T-cell (primary cell): ENCODE measurements around the gene ATF6B. TPM values are rescaled to one million over a fixed set of nuclear protein-coding genes. Genes with fewer than 3 reads are reported as not detected.

Experiments used
- ATAC-seq, 4 experiments: fragments of 200-7000 bp in 3 of 4; fragments of 150-1000 bp in 1 of 4; cut with Tn5 transposase; replicated peaks in 1 of 4; 1 replicate in 3 of 4; 2 replicates in 1 of 4; pipeline ENCODE4 v1.10.0; 2021; ENCODE audit warnings: moderate library complexity in 3 of 4, mild to moderate bottlenecking in 2 of 4, moderate number of reproducible peaks in 1 of 4
- CTCF ChIA-PET, 2 donors: fragments of 300-600 bp; sonication (Branson Sonifier 250); formaldehyde crosslinking; loops; one replicate each; lab custom pipeline; 2022; ENCODE audit warnings: antibody characterized with exemption in 2 of 2; lab: Charles Lee
- POLR2A ChIA-PET, 2 donors: fragments of 300-600 bp; sonication (Branson Sonifier 250); formaldehyde crosslinking; loops; one replicate each; lab custom pipeline; 2022; ENCODE audit warnings: antibody characterized with exemption in 2 of 2; lab: Charles Lee
- DNase-seq, 35 experiments: peaks; one replicate each; pipeline versions ENCODE4 v3.0.0 to v3.0.0-alpha.2; 2013 to 2023
- H3K27ac ChIP-seq: one replicate; pipeline ENCODE4 v1.5.1; 2013; ENCODE audit warnings: low read length
- H3K27me3 ChIP-seq, 2 experiments: replicated peaks in 1 of 2; 1 replicate in 1 of 2; 2 replicates in 1 of 2; pipeline versions ENCODE4 v1.6.1 to v1.7.0; 2013; ENCODE audit warnings: low read length in 1 of 2, mixed read lengths in 1 of 2; ENCODE audit not compliant: control insufficient read depth in 2 of 2, insufficient read depth in 2 of 2; ENCODE audit errors: extremely low read depth in 1 of 2
- H3K36me3 ChIP-seq, 2 donors: 1 replicate in 1 of 2; 2 replicates in 1 of 2; pipeline versions ENCODE4 v1.6.1 to v1.7.0; 2013; ENCODE audit warnings: low read length in 1 of 2; ENCODE audit not compliant: control insufficient read depth in 2 of 2, insufficient read depth in 1 of 2; ENCODE audit errors: extremely low read depth in 1 of 2
- H3K4me1 ChIP-seq, 2 experiments: 1 replicate in 1 of 2; 2 replicates in 1 of 2; pipeline versions ENCODE4 v1.6.1 to v1.7.0; 2013; ENCODE audit warnings: low read length in 2 of 2, mixed read lengths in 1 of 2; ENCODE audit not compliant: insufficient read depth in 2 of 2, control insufficient read depth in 1 of 2; ENCODE audit errors: extremely low read depth in 1 of 2
- H3K4me3 ChIP-seq, 2 donors: 1 replicate in 1 of 2; 2 replicates in 1 of 2; pipeline versions ENCODE4 v1.5.1 to v1.7.0; 2013; ENCODE audit warnings: mild to moderate bottlenecking in 2 of 2, low read length in 1 of 2, moderate library complexity in 1 of 2; ENCODE audit not compliant: control insufficient read depth in 1 of 2; ENCODE audit errors: extremely low read depth in 1 of 2
- H3K9me3 ChIP-seq: 2 replicates; pipeline ENCODE4 v1.7.0; 2013
- H3K27ac Mint-ChIP-seq, 2 donors: one replicate each; pipeline ENCODE4 v1.8.0; 2020 to 2021; ENCODE audit warnings: mild to moderate bottlenecking in 2 of 2, mixed read lengths in 2 of 2
- H3K27me3 Mint-ChIP-seq, 2 donors: one replicate each; pipeline ENCODE4 v1.8.0; 2021 to 2022; ENCODE audit warnings: mixed read lengths in 2 of 2
- H3K36me3 Mint-ChIP-seq: one replicate; pipeline ENCODE4 v1.8.0; 2021; ENCODE audit warnings: mixed read lengths
- H3K4me1 Mint-ChIP-seq, 3 donors: one replicate each; pipeline ENCODE4 v1.8.0; 2020 to 2022; ENCODE audit warnings: mixed read lengths in 3 of 3, mild to moderate bottlenecking in 1 of 3
- H3K4me3 Mint-ChIP-seq, 3 donors: one replicate each; pipeline ENCODE4 v1.8.0; 2020 to 2022; ENCODE audit warnings: mild to moderate bottlenecking in 3 of 3, mixed read lengths in 3 of 3, moderate library complexity in 3 of 3
- H3K9me3 Mint-ChIP-seq, 3 donors: one replicate each; pipeline ENCODE4 v1.8.0; 2020 to 2022; ENCODE audit warnings: mixed read lengths in 3 of 3
- WGBS: methylation state at CpG from one replicate; pipeline ENCODE4 v1.1.5; 2013; ENCODE audit warnings: missing lambda C conversion rate; ENCODE audit not compliant: insufficient coverage; 5-methylcytosine and 5-hydroxymethylcytosine counted together
- total RNA-seq, 35 experiments: library from RNA in 6 of 35; stranded (reverse) in 6 of 35; fragments of 120-200 nt in 1 of 35; gene quantifications; one replicate each; pipeline versions ENCODE4 v1.2.1 to v1.2.4 and lab custom pipeline; 2013 to 2026

The ATF6B gene
- total RNA-seq, 5 donors from 2014 or later (not counting 1 experiment from before 2014, with no cell fraction given): 106 to 151 (median 145) TPM

DNA sequence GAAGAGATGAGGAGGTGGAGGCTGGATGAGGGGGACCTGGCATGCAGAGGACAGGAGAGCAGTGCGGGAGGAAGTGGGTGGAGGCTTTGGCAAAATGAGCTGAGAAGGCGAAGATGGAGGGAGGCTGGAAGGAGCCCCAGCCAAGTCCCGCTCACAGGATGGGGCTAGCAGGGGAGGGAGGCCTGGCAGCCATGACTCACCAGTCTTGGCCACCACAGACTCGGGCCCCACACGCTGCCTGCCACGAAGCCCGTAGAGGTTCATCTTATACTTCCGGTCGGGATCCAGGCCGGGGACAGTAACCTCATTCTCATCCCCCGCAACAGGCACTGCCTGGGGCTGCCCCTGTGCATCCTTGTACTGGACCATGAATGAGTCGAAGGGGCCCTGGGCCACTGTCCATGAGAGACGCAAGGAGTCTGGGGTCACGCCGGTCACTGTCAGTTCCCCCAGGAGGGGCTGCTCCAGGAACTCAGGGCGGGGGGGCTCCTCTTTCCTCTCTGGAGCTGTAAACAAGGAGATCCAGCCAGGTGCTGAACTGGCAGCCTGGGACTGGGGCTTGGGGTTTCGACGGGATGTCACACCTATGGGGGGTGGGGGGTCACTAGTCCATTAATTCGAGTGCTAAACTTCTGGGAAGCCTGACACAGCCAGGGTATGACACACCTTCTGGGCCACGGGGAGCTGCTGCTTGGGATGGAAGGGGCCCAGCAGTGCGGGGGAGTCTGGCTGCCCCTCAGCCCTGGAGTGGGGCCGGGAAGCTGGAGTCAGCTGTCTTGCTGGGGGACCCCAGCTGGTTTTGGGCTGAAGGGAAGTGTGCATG is 46.7 kb downstream of the ATF6B start:
- Histone ChIP-seq H3K4me3 (no peak overlapping the region), H3K4me1 (no peaks in the 10 kb centered on the region), H3K36me3 (no peaks in the 10 kb centered on the region), H3K9me3 (no peaks in the 10 kb centered on the region), H3K27ac (no peak overlapping the region), H3K27me3 (peaks cover 0 to 45% of the 10 kb centered on the region in 2 experiments)
- ATAC-seq (no peak), DNase-seq (no peak)
- POLR2A ChIA-PET: no interaction called here
- Mint-ChIP-seq H3K4me1 (peaks cover 0 to 9% (median 2%) of the 10 kb centered on the region in 3 donors), H3K4me3 (no peak overlapping the region), H3K36me3 (no peaks in the 10 kb centered on the region), H3K27ac (no peak overlapping the region), H3K9me3 (no peaks in the 10 kb centered on the region), H3K27me3 (peaks cover 19 to 26% of the 10 kb centered on the region in 2 donors)
- CTCF ChIA-PET: no interaction called here
- WGBS: 75% methylated on average over 19 of the region's 22 CpGs

DNA sequence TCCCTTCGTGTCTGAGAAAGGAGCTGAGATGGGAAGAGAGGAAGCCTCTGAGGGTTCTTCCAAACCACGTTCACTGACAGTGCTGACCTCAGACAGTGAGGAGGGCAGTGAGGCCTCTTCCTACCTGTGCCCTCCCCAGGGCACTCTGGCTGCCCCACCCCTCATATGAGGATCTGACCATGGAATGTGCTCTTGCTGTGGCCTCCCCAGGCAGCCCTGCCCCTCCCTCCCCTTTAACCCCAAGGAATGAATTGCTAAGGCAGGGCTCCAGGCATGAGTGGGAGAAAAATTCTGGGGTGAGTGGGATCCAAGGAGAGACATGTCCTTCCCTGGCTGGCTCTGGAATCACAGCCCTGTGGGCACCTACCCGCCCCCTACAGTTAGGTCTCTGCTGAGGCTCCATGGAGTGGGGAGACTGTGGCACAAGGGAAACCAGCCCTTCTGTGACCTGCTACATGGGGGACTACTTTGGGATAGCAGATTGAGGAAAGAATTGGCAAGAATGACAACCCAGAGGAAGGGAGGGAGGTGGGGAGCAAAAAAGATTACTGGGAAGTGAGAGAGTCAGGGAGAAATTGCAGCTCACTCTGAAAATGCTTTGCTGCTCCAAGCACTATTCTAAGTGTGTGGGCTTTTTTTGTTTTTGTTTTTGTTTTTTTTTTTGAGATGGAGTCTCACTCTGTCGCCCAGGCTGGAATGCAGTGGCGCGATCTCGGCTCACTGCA is 48.3 kb downstream of the ATF6B start:
- H3K4me3 Mint-ChIP-seq: no peak overlapping the region
- DNase-seq (no peak), ATAC-seq (no peak)
- ChIA-PET CTCF (interaction anchor here in 1 of 2 donors (0.6 kb wide), 1 partner anchor 725 kb away, joined by 3 read pairs; no protein-coding TSS in a partner anchor), POLR2A (no interaction called here)
- Histone ChIP-seq H3K27me3 (peaks cover 0 to 41% of the 10 kb centered on the region in 2 experiments), H3K9me3 (no peaks in the 10 kb centered on the region), H3K4me3 (no peak overlapping the region), H3K4me1 (no peaks in the 10 kb centered on the region), H3K36me3 (no peaks in the 10 kb centered on the region), H3K27ac (no peak overlapping the region)
- 0% methylated on average over 1 of the region's 7 CpGs for WGBS
- no peaks in the 10 kb centered on the region for H3K9me3 Mint-ChIP-seq
- peaks cover 10 to 11% of the 10 kb centered on the region in 2 donors for H3K27me3 Mint-ChIP-seq
- no peaks in the 10 kb centered on the region for H3K36me3 Mint-ChIP-seq
- peaks cover 0 to 9% (median 0%) of the 10 kb centered on the region in 3 donors for H3K4me1 Mint-ChIP-seq
- no peak overlapping the region for H3K27ac Mint-ChIP-seq

DNA sequence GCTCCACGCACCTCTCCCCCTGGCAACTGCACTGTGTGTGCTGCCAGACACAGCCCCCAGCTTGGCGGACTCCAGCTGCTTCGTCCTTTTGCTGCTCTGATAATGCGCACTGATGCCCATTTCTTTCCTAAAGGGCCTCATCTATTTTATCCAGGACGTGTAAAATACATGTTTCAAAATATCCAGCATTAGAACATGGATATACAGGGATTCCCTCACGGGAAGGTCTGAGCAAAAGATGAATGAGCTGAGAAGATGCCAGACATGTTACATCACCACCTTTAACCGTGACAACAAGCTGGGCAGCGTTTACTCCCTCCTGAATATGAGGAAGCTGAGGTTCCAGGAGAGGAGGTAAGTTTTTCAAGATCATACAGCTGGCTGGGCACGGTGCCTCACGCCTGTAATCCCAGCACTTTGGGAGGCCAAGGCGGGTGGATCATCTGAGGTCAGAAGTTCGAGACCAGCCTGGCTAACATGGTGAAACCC is 51.7 kb downstream of the ATF6B start:
- ChIA-PET CTCF (no interaction called here), POLR2A (no interaction called here)
- Mint-ChIP-seq H3K36me3 (no peaks in the 10 kb centered on the region), H3K9me3 (no peaks in the 10 kb centered on the region), H3K4me1 (peaks cover 0 to 4% (median 0%) of the 10 kb centered on the region in 3 donors), H3K27me3 (peaks cover 0 to 4% of the 10 kb centered on the region in 2 donors), H3K4me3 (no peak overlapping the region), H3K27ac (no peak overlapping the region)
- ATAC-seq: no peak
- 80% methylated on average over 5 of the region's 12 CpGs for WGBS
- Histone ChIP-seq H3K27me3 (peaks cover 0 to 26% of the 10 kb centered on the region in 2 experiments), H3K4me3 (no peak overlapping the region), H3K27ac (no peak overlapping the region), H3K9me3 (no peaks in the 10 kb centered on the region), H3K36me3 (no peaks in the 10 kb centered on the region), H3K4me1 (no peaks in the 10 kb centered on the region)
- DNase-seq: no peak

- no peak for ATAC-seq
- Mint-ChIP-seq H3K4me1 (peaks cover 0 to 3% (median 0%) of the 10 kb centered on the region in 3 donors), H3K27me3 (peaks cover 0 to 4% of the 10 kb centered on the region in 2 donors), H3K4me3 (no peak overlapping the region), H3K36me3 (no peaks in the 10 kb centered on the region), H3K27ac (no peak overlapping the region), H3K9me3 (no peaks in the 10 kb centered on the region)
- Histone ChIP-seq H3K4me1 (no peaks in the 10 kb centered on the region), H3K27me3 (peaks cover 0 to 20% of the 10 kb centered on the region in 2 experiments), H3K9me3 (no peaks in the 10 kb centered on the region), H3K36me3 (no peaks in the 10 kb centered on the region), H3K27ac (no peak overlapping the region), H3K4me3 (no peak overlapping the region)
- WGBS: 83% methylated on average over 1 of the region's 3 CpGs
- POLR2A ChIA-PET: no interaction called here
- no peak for DNase-seq
- CTCF ChIA-PET: no interaction called here
Measured at GRCh38 chr6:32075781-32076180, 52.3 kb downstream of the ATF6B start.

- no peaks in the 10 kb centered on the region for H3K4me1 Mint-ChIP-seq
- H3K9me3 Mint-ChIP-seq: no peaks in the 10 kb centered on the region
- peaks cover 4% of the 10 kb centered on the region in 2 donors for H3K27me3 Mint-ChIP-seq
- ATAC-seq: no peak
- Histone ChIP-seq H3K9me3 (no peaks in the 10 kb centered on the region), H3K27me3 (peaks cover 0 to 20% of the 10 kb centered on the region in 2 experiments), H3K4me1 (no peaks in the 10 kb centered on the region), H3K4me3 (no peak overlapping the region), H3K27ac (no peak overlapping the region), H3K36me3 (no peaks in the 10 kb centered on the region)
- CTCF ChIA-PET: no interaction called here
- H3K4me3 Mint-ChIP-seq: no peak overlapping the region
- no peak overlapping the region for H3K27ac Mint-ChIP-seq
- DNase-seq: no peak
- H3K36me3 Mint-ChIP-seq: no peaks in the 10 kb centered on the region
- POLR2A ChIA-PET: no interaction called here
- WGBS: 84% methylated on average over 8 of the region's 8 CpGs
Measured at GRCh38 chr6:32074996-32075532, 53.0 kb downstream of the ATF6B start.

DNA sequence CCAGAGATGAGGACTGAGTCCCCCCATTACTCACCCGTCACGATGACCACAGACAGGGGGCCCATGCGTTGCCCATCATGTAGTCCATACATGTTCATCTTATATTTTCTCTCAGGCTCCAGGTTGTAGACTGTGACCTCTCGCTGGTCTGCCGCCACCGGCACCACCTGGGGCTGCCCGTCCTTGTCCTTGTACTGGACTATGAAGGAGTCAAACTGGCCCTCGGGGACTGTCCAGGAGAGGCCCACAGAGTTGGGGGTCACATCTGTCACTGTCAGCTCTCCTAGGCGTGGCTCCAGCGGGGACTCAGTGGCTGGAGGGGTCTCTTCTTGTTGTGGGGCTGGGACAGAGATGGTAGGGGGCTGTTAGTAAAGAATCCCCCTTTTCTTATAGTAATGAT is 54.4 kb downstream of the ATF6B start:
- Mint-ChIP-seq H3K36me3 (no peaks in the 10 kb centered on the region), H3K27ac (no peak overlapping the region), H3K4me3 (no peak overlapping the region), H3K27me3 (peaks cover 4 to 6% of the 10 kb centered on the region in 2 donors), H3K4me1 (no peaks in the 10 kb centered on the region), H3K9me3 (no peaks in the 10 kb centered on the region)
- Histone ChIP-seq H3K9me3 (no peaks in the 10 kb centered on the region), H3K4me3 (no peak overlapping the region), H3K27ac (no peak overlapping the region), H3K36me3 (no peaks in the 10 kb centered on the region), H3K4me1 (no peaks in the 10 kb centered on the region), H3K27me3 (peaks cover 0 to 26% of the 10 kb centered on the region in 2 experiments)
- ChIA-PET CTCF (no interaction called here), POLR2A (no interaction called here)
- ATAC-seq (no peak), DNase-seq (no peak)
- WGBS: 90% methylated on average over 5 of the region's 10 CpGs
